Endodermal cell (in vitro differentiated cells): ENCODE measurements around the gene ENTR1. TPM values are rescaled to one million over a fixed set of nuclear protein-coding genes. Genes with fewer than 3 reads are reported as not detected.

Experiments used
- DNase-seq: peaks from one replicate; pipeline ENCODE4 v3.0.0-alpha.2; 2017
- H3K27ac ChIP-seq: 2 replicates; pipeline ENCODE4 v1.5.1; 2013; ENCODE audit warnings: mild to moderate bottlenecking, low read depth, low read length, moderate library complexity
- H3K27me3 ChIP-seq: 2 replicates; pipeline ENCODE4 v1.6.1; 2013; ENCODE audit warnings: mild to moderate bottlenecking, low read length, moderate library complexity; ENCODE audit not compliant: insufficient read depth, control insufficient read depth, poor library complexity, severe bottlenecking
- H3K36me3 ChIP-seq: 2 replicates; pipeline ENCODE4 v1.7.0; 2013; ENCODE audit warnings: mild to moderate bottlenecking, low read length, moderate library complexity; ENCODE audit not compliant: control insufficient read depth, insufficient read depth
- H3K4me1 ChIP-seq: one replicate; pipeline ENCODE4 v1.7.0; 2013; ENCODE audit warnings: low read length; ENCODE audit not compliant: control insufficient read depth, insufficient read depth
- H3K4me3 ChIP-seq: 2 replicates; pipeline ENCODE4 v1.5.1; 2013; ENCODE audit warnings: mild to moderate bottlenecking, low read length, moderate library complexity
- H3K9ac ChIP-seq: 2 replicates; pipeline ENCODE4 v1.6.1; 2013; ENCODE audit warnings: mild to moderate bottlenecking, low read length, moderate library complexity; ENCODE audit not compliant: poor library complexity, severe bottlenecking; ENCODE audit errors: extremely low read depth
- H3K9me3 ChIP-seq: 2 replicates; pipeline ENCODE4 v1.6.1; 2013; ENCODE audit warnings: mild to moderate bottlenecking, low read length, moderate library complexity; ENCODE audit not compliant: control insufficient read depth
- H3K27ac Mint-ChIP-seq: 2 replicates; pipeline ENCODE4 v1.8.0; 2020; ENCODE audit warnings: mixed read lengths
- H3K27me3 Mint-ChIP-seq: 2 replicates; pipeline ENCODE4 v1.8.0; 2021; ENCODE audit warnings: mild to moderate bottlenecking, mixed read lengths; ENCODE audit not compliant: insufficient read depth
- H3K36me3 Mint-ChIP-seq: 2 replicates; pipeline ENCODE4 v1.8.0; 2020; ENCODE audit warnings: low read depth, mixed read lengths
- H3K4me1 Mint-ChIP-seq: 2 replicates; pipeline ENCODE4 v1.8.0; 2020; ENCODE audit warnings: mixed read lengths
- H3K4me3 Mint-ChIP-seq: 2 replicates; pipeline ENCODE4 v1.8.0; 2020; ENCODE audit warnings: mild to moderate bottlenecking, moderate library complexity, mixed read lengths
- H3K9me3 Mint-ChIP-seq: 2 replicates; pipeline ENCODE4 v1.8.0; 2020; ENCODE audit warnings: mild to moderate bottlenecking, mixed read lengths
- WGBS, 2 experiments: methylation state at CpG; one replicate each; pipeline versions ENCODE4 v1.1.5 to v1.1.7; 2013; ENCODE audit warnings: missing lambda C conversion rate in 2 of 2, mixed read lengths in 1 of 2; ENCODE audit not compliant: insufficient coverage in 1 of 2, insufficient read length in 1 of 2; 5-methylcytosine and 5-hydroxymethylcytosine counted together
- total RNA-seq, 2 donors: library from RNA; stranded (reverse); fragmentation: NEBNext Ultra II Directional in 1 of 2; extraction: Animal tissue kit (Norgen Biotek cat#: 25700) in 1 of 2; gene quantifications; 2 replicates in 1 of 2; 3 replicates in 1 of 2; pipeline ENCODE4 v1.2.1, GENCODE V29; 2021
- TF ChIP-seq, protein P1 (sequence below): fragments of 200-600 bp; sonication (generic); conservative IDR thresholded peaks from 2 replicates; pipeline ENCODE4 v1.5.0; 2021; ENCODE audit warnings: antibody characterized with exemption, mild to moderate bottlenecking

Gene ENTR1
- total RNA-seq, 2 donors from 2014 or later: 76.6 to 83.1 TPM

DNA sequence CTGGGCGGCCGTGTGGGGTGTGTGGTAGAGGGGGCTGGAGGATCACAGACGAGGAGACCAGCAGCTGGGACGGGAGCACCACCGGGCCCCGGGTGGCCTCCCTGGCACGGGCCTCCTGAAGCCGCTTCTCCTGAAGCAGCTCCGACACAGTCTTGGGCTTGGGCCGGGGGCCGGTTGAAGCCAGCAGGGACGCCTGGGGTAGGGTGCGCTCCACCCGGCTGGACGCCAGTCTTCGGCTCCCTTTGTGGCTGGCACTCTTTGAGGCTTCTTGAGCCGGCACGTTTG is 31.5 kb downstream of the ENTR1 start:
- H3K4me3 ChIP-seq: no peak overlapping the region
- H3K9me3 ChIP-seq: no peaks in the 10 kb centered on the region
- H3K36me3 ChIP-seq: peaks cover 26% of the 10 kb centered on the region
- H3K36me3 Mint-ChIP-seq: peaks cover 10% of the 10 kb centered on the region
- no peaks in the 10 kb centered on the region for H3K9me3 Mint-ChIP-seq
- no peak overlapping the region for H3K27ac Mint-ChIP-seq
- no peak overlapping the region for H3K4me3 Mint-ChIP-seq
- H3K9ac ChIP-seq: no peak overlapping the region
- 90 to 95% methylated on average over 11 to 18 of the region's 18 CpGs for WGBS, 2 experiments
- H3K27ac ChIP-seq: no peak overlapping the region
- H3K27me3 Mint-ChIP-seq: no peaks in the 10 kb centered on the region
- DNase-seq: no peak
- no peaks in the 10 kb centered on the region for H3K4me1 ChIP-seq
- no peaks in the 10 kb centered on the region for H3K4me1 Mint-ChIP-seq
- H3K27me3 ChIP-seq: no peaks in the 10 kb centered on the region
- TF ChIP-seq, protein P1, sequence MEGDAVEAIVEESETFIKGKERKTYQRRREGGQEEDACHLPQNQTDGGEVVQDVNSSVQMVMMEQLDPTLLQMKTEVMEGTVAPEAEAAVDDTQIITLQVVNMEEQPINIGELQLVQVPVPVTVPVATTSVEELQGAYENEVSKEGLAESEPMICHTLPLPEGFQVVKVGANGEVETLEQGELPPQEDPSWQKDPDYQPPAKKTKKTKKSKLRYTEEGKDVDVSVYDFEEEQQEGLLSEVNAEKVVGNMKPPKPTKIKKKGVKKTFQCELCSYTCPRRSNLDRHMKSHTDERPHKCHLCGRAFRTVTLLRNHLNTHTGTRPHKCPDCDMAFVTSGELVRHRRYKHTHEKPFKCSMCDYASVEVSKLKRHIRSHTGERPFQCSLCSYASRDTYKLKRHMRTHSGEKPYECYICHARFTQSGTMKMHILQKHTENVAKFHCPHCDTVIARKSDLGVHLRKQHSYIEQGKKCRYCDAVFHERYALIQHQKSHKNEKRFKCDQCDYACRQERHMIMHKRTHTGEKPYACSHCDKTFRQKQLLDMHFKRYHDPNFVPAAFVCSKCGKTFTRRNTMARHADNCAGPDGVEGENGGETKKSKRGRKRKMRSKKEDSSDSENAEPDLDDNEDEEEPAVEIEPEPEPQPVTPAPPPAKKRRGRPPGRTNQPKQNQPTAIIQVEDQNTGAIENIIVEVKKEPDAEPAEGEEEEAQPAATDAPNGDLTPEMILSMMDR: no peak

DNA sequence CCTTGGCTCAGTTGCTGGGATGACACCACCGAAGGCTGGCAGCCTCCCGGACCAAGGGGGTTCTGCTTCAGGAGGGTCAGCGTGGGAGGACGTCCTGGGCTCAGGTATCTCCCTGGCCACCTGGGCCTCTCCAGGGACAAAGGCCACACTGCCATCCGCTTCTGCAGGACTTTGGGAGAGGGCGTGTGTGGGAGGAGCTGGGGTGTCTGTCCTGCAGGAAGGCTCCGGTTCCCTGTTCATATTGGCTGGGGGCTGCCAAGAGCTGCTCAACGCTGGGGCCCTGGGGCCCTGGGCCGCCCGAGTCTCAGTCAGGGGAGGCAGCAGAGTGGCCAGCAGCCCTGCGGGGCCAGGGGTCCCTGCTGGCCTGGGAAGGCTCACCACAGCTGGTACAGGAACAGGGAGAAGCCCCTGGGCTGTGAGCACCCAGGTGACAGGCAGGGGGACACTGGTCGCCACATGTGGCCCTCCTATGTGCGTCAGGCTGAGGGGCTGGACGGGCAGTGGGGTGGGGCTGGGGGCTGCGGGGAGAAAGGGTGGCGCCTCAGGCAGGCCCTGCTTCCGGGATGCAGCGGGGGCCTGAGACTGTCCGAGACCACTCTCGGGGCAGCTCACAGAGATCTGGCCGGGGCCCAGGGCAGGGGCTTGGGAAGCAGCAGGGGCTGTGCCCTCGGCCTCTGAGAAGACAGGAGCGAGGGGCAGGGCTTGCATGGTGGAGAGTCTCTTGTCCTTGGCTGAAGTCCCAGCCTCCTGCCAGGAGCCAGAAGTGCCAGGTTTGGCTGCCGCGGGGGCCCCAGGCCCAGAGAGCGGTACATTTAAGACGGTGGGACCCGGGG is 32.0 kb downstream of the ENTR1 start:
- H3K4me1 Mint-ChIP-seq: no peaks in the 10 kb centered on the region
- H3K4me3 Mint-ChIP-seq: no peak overlapping the region
- no peak overlapping the region for H3K9ac ChIP-seq
- TF ChIP-seq, protein P1: no peak
- DNase-seq: no peak
- no peaks in the 10 kb centered on the region for H3K9me3 Mint-ChIP-seq
- H3K27me3 Mint-ChIP-seq: no peaks in the 10 kb centered on the region
- no peaks in the 10 kb centered on the region for H3K27me3 ChIP-seq
- H3K36me3 ChIP-seq: peaks cover 21% of the 10 kb centered on the region
- H3K27ac Mint-ChIP-seq: no peak overlapping the region
- H3K4me3 ChIP-seq: no peak overlapping the region
- H3K9me3 ChIP-seq: no peaks in the 10 kb centered on the region
- WGBS, 2 experiments: 91 to 93% methylated on average over 20 to 28 of the region's 28 CpGs
- H3K4me1 ChIP-seq: no peaks in the 10 kb centered on the region
- peaks cover 8% of the 10 kb centered on the region for H3K36me3 Mint-ChIP-seq
- no peak overlapping the region for H3K27ac ChIP-seq

GRCh38 chr9:136377341-136378169 is 32.9 kb downstream of the ENTR1 start:
- H3K36me3 Mint-ChIP-seq: peaks cover 8% of the 10 kb centered on the region
- no peaks in the 10 kb centered on the region for H3K9me3 Mint-ChIP-seq
- TF ChIP-seq, protein P1: no peak
- H3K27me3 ChIP-seq: no peaks in the 10 kb centered on the region
- H3K27ac ChIP-seq: no peak overlapping the region
- no peak overlapping the region for H3K4me3 ChIP-seq
- no peaks in the 10 kb centered on the region for H3K4me1 ChIP-seq
- H3K27ac Mint-ChIP-seq: no peak overlapping the region
- H3K4me1 Mint-ChIP-seq: no peaks in the 10 kb centered on the region
- H3K36me3 ChIP-seq: peaks cover 14% of the 10 kb centered on the region
- 93 to 95% methylated on average over 16 to 32 of the region's 32 CpGs for WGBS, 2 experiments
- no peaks in the 10 kb centered on the region for H3K27me3 Mint-ChIP-seq
- H3K9me3 ChIP-seq: no peaks in the 10 kb centered on the region
- no peak overlapping the region for H3K9ac ChIP-seq
- H3K4me3 Mint-ChIP-seq: no peak overlapping the region
- DNase-seq: no peak
